NCI-H1694 treated with DMSO at 0.1 percent for 48 hours (cell line): Measurements from ENCODE around the gene CYP46A1.
"Not testable (repeated sequence)": the region's sequence is repeated elsewhere in the genome, so short reads cannot be mapped to it uniquely, and the experiment has no call there.

Source experiments
- DNase-seq: peaks from one replicate; lab custom pipeline; 2025; lab: John Stamatoyannopoulos, UW

The CYP46A1 gene

GRCh38 chr14:99757331-99758070 is 73.4 kb downstream of the CYP46A1 start:
- peak; percentile 59 for DNase-seq

GRCh38 chr14:99758121-99758821 is 74.2 kb downstream of the CYP46A1 start:
- DNase-seq: no peak

GRCh38 chr14:99758872-99759545 is 74.9 kb downstream of the CYP46A1 start:
- no peak for DNase-seq

GRCh38 chr14:99759546-99759925 is 75.4 kb downstream of the CYP46A1 start:
- no peak for DNase-seq

- DNase-seq: no peak
Observed at GRCh38 chr14:99760817-99761216, 76.7 kb downstream of the CYP46A1 start.

GRCh38 chr14:99762911-99763310 is 78.8 kb downstream of the CYP46A1 start:
- DNase-seq: not testable (repeated sequence)

GRCh38 chr14:99763527-99764221 is 79.6 kb downstream of the CYP46A1 start:
- no peak for DNase-seq

GRCh38 chr14:99764222-99764706 is 80.2 kb downstream of the CYP46A1 start:
- no peak for DNase-seq

GRCh38 chr14:99768381-99768780 is 84.3 kb downstream of the CYP46A1 start:
- DNase-seq: no peak

- DNase-seq: no peak
Observed at GRCh38 chr14:99769123-99769522, 85.0 kb downstream of the CYP46A1 start.

GRCh38 chr14:99769799-99770198 is 85.7 kb downstream of the CYP46A1 start:
- DNase-seq: no peak

GRCh38 chr14:99772371-99773283 is 88.5 kb downstream of the CYP46A1 start:
- no peak for DNase-seq

- DNase-seq: no peak
Observed at GRCh38 chr14:99773521-99774497, 89.7 kb downstream of the CYP46A1 start.

GRCh38 chr14:99774556-99775307 is 90.6 kb downstream of the CYP46A1 start:
- peak; percentile 54 for DNase-seq

GRCh38 chr14:99775351-99775750 is 91.3 kb downstream of the CYP46A1 start:
- no peak for DNase-seq
